ENCODE results near the gene PLEKHG3.

DNA sequence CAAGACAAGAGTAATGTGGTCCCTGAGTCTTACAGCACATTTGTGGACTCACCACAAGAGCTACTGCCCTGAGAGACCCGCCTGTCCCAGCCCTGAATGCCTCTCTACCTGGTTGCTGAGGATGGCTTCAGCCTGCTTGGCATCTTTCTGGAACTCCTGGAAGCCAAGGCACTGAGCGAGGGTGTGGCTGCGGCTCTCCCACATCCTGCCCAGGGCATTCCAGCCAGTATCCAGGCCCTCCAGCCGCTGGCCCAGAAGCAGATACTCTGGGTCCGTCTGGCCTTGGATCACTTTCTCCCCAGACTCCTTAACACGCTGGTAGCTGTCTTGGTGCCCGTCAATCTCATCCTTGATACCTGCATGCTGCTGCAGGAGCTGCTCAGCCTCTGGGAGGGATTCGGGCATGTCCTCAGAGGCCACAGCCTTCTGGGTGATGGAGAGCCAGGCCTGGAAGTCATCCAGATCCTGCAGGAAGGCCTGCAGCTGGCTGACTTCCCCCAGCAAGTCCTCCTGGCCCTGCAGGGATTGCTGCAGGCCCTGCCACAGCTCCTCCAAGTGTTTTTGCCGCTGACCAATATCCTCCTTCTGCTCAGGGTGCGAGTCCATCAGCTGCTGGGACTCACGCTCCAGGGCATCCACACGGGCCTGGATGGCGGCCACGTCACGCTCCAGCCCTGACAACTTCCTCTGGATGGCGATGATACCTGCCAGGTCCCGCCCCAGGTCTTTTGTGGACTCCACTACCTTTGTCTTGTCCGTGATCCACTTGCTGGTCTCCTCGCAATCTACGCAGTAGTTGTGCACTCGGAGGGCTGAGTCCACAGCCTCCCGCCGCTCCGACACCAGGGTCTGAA lies 82.3 kb downstream of the PLEKHG3 start:
- TF ChIP-seq TAF1 (conservative IDR thresholded peaks at IDR 0.05) (no peak), JUND (IDR thresholded peaks at IDR 0.05) (no peak), NR2F2 (IDR thresholded peaks at IDR 0.05) (peak; percentile 32), YY1 (IDR thresholded peaks at IDR 0.05) (no peak), SP1 (IDR thresholded peaks at IDR 0.05) (no peak), RAD21 (IDR thresholded peaks at IDR 0.05) (no peak)
- TF ChIP-seq, protein P1, sequence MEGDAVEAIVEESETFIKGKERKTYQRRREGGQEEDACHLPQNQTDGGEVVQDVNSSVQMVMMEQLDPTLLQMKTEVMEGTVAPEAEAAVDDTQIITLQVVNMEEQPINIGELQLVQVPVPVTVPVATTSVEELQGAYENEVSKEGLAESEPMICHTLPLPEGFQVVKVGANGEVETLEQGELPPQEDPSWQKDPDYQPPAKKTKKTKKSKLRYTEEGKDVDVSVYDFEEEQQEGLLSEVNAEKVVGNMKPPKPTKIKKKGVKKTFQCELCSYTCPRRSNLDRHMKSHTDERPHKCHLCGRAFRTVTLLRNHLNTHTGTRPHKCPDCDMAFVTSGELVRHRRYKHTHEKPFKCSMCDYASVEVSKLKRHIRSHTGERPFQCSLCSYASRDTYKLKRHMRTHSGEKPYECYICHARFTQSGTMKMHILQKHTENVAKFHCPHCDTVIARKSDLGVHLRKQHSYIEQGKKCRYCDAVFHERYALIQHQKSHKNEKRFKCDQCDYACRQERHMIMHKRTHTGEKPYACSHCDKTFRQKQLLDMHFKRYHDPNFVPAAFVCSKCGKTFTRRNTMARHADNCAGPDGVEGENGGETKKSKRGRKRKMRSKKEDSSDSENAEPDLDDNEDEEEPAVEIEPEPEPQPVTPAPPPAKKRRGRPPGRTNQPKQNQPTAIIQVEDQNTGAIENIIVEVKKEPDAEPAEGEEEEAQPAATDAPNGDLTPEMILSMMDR (IDR thresholded peaks at IDR 0.05; ENCODE audit: low read depth, low read length, missing input control) = no peak
- TF ChIP-seq, protein P2, sequence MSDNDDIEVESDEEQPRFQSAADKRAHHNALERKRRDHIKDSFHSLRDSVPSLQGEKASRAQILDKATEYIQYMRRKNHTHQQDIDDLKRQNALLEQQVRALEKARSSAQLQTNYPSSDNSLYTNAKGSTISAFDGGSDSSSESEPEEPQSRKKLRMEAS (IDR thresholded peaks at IDR 0.05) = no peak
- TF ChIP-seq, protein P3, sequence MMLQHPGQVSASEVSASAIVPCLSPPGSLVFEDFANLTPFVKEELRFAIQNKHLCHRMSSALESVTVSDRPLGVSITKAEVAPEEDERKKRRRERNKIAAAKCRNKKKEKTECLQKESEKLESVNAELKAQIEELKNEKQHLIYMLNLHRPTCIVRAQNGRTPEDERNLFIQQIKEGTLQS (IDR thresholded peaks at IDR 0.05) = no peak
- TF ChIP-seq, protein P4, sequence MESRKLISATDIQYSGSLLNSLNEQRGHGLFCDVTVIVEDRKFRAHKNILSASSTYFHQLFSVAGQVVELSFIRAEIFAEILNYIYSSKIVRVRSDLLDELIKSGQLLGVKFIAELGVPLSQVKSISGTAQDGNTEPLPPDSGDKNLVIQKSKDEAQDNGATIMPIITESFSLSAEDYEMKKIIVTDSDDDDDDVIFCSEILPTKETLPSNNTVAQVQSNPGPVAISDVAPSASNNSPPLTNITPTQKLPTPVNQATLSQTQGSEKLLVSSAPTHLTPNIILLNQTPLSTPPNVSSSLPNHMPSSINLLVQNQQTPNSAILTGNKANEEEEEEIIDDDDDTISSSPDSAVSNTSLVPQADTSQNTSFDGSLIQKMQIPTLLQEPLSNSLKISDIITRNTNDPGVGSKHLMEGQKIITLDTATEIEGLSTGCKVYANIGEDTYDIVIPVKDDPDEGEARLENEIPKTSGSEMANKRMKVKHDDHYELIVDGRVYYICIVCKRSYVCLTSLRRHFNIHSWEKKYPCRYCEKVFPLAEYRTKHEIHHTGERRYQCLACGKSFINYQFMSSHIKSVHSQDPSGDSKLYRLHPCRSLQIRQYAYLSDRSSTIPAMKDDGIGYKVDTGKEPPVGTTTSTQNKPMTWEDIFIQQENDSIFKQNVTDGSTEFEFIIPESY (IDR thresholded peaks at IDR 0.05) = no peak

Data from liver (tissue), 3 donors.